ENCODE measurements around the gene IQCF6. TPM values are rescaled to one million over a fixed set of nuclear protein-coding genes. Genes with fewer than 3 reads are reported as not detected.
A peak's percentile ranks its signal among the peaks of the same experiment; 100 is the strongest.

The IQCF6 gene
- total RNA-seq, 4 donors from 2014 or later = not detected

DNA sequence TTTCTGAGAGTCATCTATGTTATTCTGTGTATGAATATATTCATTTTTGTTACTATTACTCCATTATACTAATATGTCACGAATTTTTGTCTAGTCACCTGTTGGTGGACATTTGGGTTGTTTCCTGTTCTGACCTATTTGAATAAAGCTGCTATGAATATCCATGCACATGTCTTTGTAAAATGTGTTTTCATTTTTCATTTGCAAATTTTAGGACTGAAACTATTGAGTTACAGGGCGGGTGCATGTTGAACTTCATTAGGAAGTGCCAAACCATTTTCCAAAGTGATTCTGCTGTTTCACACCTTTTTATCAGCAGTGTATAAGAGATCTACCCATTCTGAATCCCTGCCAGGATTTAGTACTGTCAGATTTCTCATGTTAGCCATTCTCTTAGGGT, 37.7 kb upstream of the IQCF6 start:
- 81% methylated on average over 2 of the region's 2 CpGs for WGBS
- peaks cover 0 to 33% (median 0%) of the 10 kb centered on the region in 4 donors for H3K27me3 ChIP-seq
- no peaks in the 10 kb centered on the region for H3K36me3 ChIP-seq
- TF ChIP-seq POLR2A (IDR thresholded peaks at IDR 0.05; ENCODE audit: low read depth) (no peak), EP300 (IDR thresholded peaks at IDR 0.05) (no peak)
- TF ChIP-seq, protein P1, sequence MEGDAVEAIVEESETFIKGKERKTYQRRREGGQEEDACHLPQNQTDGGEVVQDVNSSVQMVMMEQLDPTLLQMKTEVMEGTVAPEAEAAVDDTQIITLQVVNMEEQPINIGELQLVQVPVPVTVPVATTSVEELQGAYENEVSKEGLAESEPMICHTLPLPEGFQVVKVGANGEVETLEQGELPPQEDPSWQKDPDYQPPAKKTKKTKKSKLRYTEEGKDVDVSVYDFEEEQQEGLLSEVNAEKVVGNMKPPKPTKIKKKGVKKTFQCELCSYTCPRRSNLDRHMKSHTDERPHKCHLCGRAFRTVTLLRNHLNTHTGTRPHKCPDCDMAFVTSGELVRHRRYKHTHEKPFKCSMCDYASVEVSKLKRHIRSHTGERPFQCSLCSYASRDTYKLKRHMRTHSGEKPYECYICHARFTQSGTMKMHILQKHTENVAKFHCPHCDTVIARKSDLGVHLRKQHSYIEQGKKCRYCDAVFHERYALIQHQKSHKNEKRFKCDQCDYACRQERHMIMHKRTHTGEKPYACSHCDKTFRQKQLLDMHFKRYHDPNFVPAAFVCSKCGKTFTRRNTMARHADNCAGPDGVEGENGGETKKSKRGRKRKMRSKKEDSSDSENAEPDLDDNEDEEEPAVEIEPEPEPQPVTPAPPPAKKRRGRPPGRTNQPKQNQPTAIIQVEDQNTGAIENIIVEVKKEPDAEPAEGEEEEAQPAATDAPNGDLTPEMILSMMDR (IDR thresholded peaks at IDR 0.05) = no peak
- DNase-seq (ENCODE audit: extremely low spot score) = no peak
- H3K9me3 ChIP-seq = no peaks in the 10 kb centered on the region
- no peak overlapping the region for H3K4me3 ChIP-seq
- intact Hi-C loops (cut with DNase I) = no loop called here
- no peak overlapping the region for H3K27ac ChIP-seq (replicated peaks in 1 of 4)
- H3K4me1 ChIP-seq = no peaks in the 10 kb centered on the region

DNA sequence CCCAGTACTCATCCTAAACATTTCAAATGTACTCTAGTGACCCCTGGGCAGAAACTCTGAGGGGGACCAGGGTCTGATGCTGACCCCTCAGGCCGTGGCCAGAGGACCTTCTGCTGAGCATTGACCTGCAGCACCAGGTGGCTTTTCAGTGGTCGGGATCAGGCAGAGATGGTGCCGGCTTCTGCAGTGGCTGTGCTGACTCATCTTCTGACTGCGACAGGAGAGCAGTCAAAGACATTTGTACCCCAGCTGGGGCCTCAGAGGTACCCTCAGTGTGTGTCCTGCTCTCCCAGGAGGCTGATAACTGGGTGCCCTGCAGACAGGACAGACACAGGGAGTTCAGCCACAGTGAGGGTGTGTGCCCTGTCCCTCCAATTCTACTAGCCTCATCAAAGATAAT, 36.6 kb upstream of the IQCF6 start:
- peak; percentile 79 for DNase-seq (ENCODE audit: extremely low spot score)
- WGBS = 57% methylated on average over 4 of the region's 4 CpGs

GRCh38 chr3:51814034-51814433, 35.0 kb upstream of the IQCF6 start:
- intact Hi-C loops (cut with DNase I) = no loop called here

More for the DNA sequence above, 36.6 kb upstream of the IQCF6 start:
- H3K4me1 ChIP-seq = no peaks in the 10 kb centered on the region
- no peaks in the 10 kb centered on the region for H3K36me3 ChIP-seq
- H3K4me3 ChIP-seq = no peak overlapping the region
- TF ChIP-seq EP300 (IDR thresholded peaks at IDR 0.05) (no peak), POLR2A (IDR thresholded peaks at IDR 0.05; ENCODE audit: low read depth) (no peak), POLR2AphosphoS5 (IDR thresholded peaks at IDR 0.05) (no peak)
- TF ChIP-seq, protein P1 (IDR thresholded peaks at IDR 0.05) = no peak
- no peaks in the 10 kb centered on the region for H3K9me3 ChIP-seq
- intact Hi-C loops (cut with DNase I) = no loop called here
- H3K27ac ChIP-seq (replicated peaks in 1 of 4) = no peak overlapping the region
- H3K27me3 ChIP-seq = peaks cover 0 to 28% (median 0%) of the 10 kb centered on the region in 4 donors

GRCh38 chr3:51813539-51813938, 34.5 kb upstream of the IQCF6 start:
- peaks cover 0 to 9% (median 0%) of the 10 kb centered on the region in 4 donors for H3K27me3 ChIP-seq
- intact Hi-C loops (cut with DNase I) = no loop called here
- H3K4me3 ChIP-seq = no peak overlapping the region
- 70% methylated on average over 4 of the region's 6 CpGs for whole genome bisulfite sequencing
- no peak overlapping the region for H3K27ac ChIP-seq (replicated peaks in 1 of 4)
- no peaks in the 10 kb centered on the region for H3K4me1 ChIP-seq
- peak; percentile 84 for DNase-seq (ENCODE audit: extremely low spot score)
- no peaks in the 10 kb centered on the region for H3K36me3 ChIP-seq
- no peaks in the 10 kb centered on the region for H3K9me3 ChIP-seq
- TF ChIP-seq, protein P1 (IDR thresholded peaks at IDR 0.05) = no peak
- TF ChIP-seq POLR2A (IDR thresholded peaks at IDR 0.05; ENCODE audit: low read depth) = no peak

More at GRCh38 chr3:51814034-51814433, 35.0 kb upstream of the IQCF6 start:
- Histone ChIP-seq H3K4me3 (no peak overlapping the region), H3K9me3 (no peaks in the 10 kb centered on the region), H3K4me1 (no peaks in the 10 kb centered on the region), H3K27ac (replicated peaks in 1 of 4) (no peak overlapping the region), H3K27me3 (peaks cover 0 to 14% (median 0%) of the 10 kb centered on the region in 4 donors), H3K36me3 (no peaks in the 10 kb centered on the region)
- no peak for TF ChIP-seq POLR2A (IDR thresholded peaks at IDR 0.05; ENCODE audit: low read depth)
- no peak for TF ChIP-seq EP300 (IDR thresholded peaks at IDR 0.05)
- 85% methylated on average over 3 of the region's 3 CpGs for WGBS
- peak; percentile 87 for DNase-seq (ENCODE audit: extremely low spot score)

DNA sequence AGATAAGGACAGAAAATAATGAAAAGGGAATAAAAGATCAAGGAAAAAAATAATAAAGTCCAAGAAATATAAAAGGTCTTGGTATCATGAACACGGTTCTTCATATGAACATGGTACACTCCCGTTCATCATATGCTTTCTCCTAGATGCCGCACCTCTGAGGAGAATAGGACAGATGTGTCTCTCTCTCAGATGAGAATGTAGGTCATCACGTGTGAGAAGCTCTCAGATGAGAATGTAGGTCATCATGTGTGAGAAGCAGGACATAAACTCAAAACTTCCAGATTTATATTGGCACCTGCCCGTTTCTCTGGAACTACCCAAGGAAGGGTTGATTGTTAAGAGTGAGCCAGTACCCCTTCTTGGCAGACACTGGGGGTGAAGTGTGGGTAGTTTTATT, 29.9 kb upstream of the IQCF6 start:
- WGBS = 85% methylated on average over 5 of the region's 5 CpGs
- DNase-seq (ENCODE audit: extremely low spot score) = peak; percentile 39
- Histone ChIP-seq H3K4me1 (no peaks in the 10 kb centered on the region), H3K27ac (replicated peaks in 1 of 4) (no peak overlapping the region), H3K4me3 (no peak overlapping the region), H3K36me3 (no peaks in the 10 kb centered on the region), H3K9me3 (no peaks in the 10 kb centered on the region), H3K27me3 (no peaks in the 10 kb centered on the region)
- TF ChIP-seq POLR2AphosphoS5 (IDR thresholded peaks at IDR 0.05) (no peak), EP300 (IDR thresholded peaks at IDR 0.05) (no peak), POLR2A (IDR thresholded peaks at IDR 0.05; ENCODE audit: low read depth) (no peak)
- TF ChIP-seq, protein P1 (IDR thresholded peaks at IDR 0.05) = no peak
- intact Hi-C loops (cut with DNase I) = no loop called here
